ENCODE measurements around the gene NDC1.

- TF ChIP-seq, protein P1, sequence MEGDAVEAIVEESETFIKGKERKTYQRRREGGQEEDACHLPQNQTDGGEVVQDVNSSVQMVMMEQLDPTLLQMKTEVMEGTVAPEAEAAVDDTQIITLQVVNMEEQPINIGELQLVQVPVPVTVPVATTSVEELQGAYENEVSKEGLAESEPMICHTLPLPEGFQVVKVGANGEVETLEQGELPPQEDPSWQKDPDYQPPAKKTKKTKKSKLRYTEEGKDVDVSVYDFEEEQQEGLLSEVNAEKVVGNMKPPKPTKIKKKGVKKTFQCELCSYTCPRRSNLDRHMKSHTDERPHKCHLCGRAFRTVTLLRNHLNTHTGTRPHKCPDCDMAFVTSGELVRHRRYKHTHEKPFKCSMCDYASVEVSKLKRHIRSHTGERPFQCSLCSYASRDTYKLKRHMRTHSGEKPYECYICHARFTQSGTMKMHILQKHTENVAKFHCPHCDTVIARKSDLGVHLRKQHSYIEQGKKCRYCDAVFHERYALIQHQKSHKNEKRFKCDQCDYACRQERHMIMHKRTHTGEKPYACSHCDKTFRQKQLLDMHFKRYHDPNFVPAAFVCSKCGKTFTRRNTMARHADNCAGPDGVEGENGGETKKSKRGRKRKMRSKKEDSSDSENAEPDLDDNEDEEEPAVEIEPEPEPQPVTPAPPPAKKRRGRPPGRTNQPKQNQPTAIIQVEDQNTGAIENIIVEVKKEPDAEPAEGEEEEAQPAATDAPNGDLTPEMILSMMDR (IDR thresholded peaks at IDR 0.05), result no peak
- TF ChIP-seq POLR2AphosphoS5 (IDR thresholded peaks at IDR 0.05) (no peak), POLR2A (IDR thresholded peaks at IDR 0.05) (no peak)
These were observed 85.8 kb downstream of the NDC1 start for GRCh38 chr1:53752281-53752680.

All from prostate gland (tissue), 2 donors.